ENCODE measurements around the gene ALDOA. TPM values are rescaled to one million over a fixed set of nuclear protein-coding genes. Genes with fewer than 3 reads are reported as not detected.
A peak's percentile ranks its signal among the peaks of the same experiment; 100 is the strongest.
"Not testable (repeated sequence)": the region's sequence is repeated elsewhere in the genome, so short reads cannot be mapped to it uniquely, and the experiment has no call there.

Gene ALDOA
- total RNA-seq, 3 donors from 2014 or later, result 479 to 672 (median 540) TPM

DNA sequence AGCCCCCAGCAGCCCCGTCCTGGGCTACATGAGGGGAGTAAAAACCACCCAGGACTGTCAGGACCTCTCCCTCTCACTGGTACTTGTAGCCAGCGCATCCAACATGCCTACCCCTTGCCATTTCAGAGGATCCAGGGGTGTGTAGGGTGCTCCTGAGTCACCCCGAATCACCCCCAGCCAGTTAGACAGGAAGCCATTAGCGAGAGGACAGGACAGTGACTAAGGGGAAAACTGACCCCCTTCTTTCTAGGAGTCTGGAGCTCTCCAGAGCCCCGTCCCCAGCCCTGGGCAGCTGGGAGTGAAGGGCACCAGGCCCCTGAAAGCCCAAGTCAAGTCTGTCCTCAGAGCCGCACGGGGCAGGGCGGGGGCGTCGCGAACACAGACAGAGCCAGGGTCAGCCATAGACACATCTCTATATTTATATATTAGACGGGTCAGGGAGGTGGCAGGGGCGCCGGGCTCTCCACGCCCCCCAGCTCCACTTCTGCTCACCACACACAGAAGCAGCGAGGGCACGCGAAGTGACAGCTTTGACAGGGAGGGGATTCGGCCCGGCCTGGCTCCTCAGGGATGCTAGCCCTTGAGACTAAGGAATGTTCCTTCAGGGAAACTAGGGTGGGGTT, 48.3 kb downstream of the ALDOA start:
- Histone ChIP-seq H3K27me3 (no peaks in the 10 kb centered on the region), H3K36me3 (no peaks in the 10 kb centered on the region), H3K9me3 (no peaks in the 10 kb centered on the region), H3K27ac (peak overlapping the region; percentile 41 to 43), H3K4me1 (no peaks in the 10 kb centered on the region), H3K4me3 (no peak overlapping the region)
- DNase-seq (ENCODE audit: low spot score in 2 of 2), result no peak
- no peak for TF ChIP-seq POLR2AphosphoS5 (IDR thresholded peaks at IDR 0.05)
- TF ChIP-seq, protein P1, sequence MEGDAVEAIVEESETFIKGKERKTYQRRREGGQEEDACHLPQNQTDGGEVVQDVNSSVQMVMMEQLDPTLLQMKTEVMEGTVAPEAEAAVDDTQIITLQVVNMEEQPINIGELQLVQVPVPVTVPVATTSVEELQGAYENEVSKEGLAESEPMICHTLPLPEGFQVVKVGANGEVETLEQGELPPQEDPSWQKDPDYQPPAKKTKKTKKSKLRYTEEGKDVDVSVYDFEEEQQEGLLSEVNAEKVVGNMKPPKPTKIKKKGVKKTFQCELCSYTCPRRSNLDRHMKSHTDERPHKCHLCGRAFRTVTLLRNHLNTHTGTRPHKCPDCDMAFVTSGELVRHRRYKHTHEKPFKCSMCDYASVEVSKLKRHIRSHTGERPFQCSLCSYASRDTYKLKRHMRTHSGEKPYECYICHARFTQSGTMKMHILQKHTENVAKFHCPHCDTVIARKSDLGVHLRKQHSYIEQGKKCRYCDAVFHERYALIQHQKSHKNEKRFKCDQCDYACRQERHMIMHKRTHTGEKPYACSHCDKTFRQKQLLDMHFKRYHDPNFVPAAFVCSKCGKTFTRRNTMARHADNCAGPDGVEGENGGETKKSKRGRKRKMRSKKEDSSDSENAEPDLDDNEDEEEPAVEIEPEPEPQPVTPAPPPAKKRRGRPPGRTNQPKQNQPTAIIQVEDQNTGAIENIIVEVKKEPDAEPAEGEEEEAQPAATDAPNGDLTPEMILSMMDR (IDR thresholded peaks at IDR 0.05), result no peak
- TF ChIP-seq POLR2A (IDR thresholded peaks at IDR 0.05), result no peak
- intact Hi-C loops (cut with DNase I; ENCODE audit: low total_unique reads), result no loop called here

DNA sequence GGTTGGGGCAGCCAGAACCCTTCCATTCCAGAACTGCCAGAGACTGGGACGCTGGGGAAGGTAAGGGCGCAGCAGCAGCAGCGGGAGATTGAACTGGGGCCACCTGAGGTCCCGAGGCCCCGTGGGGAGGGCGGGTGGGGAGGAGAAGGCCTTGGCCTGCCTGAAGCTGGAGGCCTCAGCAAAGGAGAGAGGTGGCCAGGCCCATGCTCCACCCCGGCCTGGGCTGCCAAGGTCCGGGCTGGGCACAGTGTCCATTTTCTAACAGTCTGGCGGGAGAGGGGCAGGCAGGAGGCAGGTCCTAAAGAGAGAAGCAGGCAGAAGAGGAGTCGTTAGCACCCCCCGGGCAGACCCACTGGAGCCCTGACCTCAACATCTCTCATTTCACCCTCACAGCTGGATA, 48.9 kb downstream of the ALDOA start:
- intact Hi-C loops (cut with DNase I; ENCODE audit: low total_unique reads), result no loop called here
- TF ChIP-seq POLR2A (IDR thresholded peaks at IDR 0.05), result no peak
- TF ChIP-seq, protein P1 (IDR thresholded peaks at IDR 0.05), result no peak
- TF ChIP-seq POLR2AphosphoS5 (IDR thresholded peaks at IDR 0.05), result no peak
- Histone ChIP-seq H3K4me1 (no peaks in the 10 kb centered on the region), H3K27ac (no peak overlapping the region), H3K36me3 (no peaks in the 10 kb centered on the region), H3K4me3 (no peak overlapping the region), H3K27me3 (no peaks in the 10 kb centered on the region), H3K9me3 (no peaks in the 10 kb centered on the region)
- DNase-seq (ENCODE audit: low spot score in 2 of 2), result no peak

DNA sequence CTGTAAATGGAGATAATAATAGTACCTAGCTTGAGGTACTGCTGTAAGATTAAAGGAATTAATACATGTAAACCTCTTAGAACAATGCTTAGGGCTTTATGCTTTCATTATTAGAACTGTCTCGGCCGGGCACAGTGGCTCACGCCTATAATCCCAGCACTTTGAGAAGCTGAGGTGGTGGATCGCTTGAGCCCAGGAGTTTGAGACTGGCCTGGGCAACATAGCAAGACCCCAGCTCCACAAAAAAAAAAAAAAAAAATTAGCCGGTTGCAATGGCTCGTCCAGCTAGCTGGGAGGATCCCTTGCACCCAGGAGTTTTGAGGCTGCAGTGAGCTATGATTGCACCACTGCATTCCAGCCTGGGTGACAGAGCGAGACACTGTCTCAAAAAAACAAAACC, 49.3 kb downstream of the ALDOA start:
- H3K4me3 ChIP-seq; intact Hi-C loops (cut with DNase I; ENCODE audit: low total_unique reads); H3K27me3 ChIP-seq; H3K9me3 ChIP-seq; H3K27ac ChIP-seq; H3K4me1 ChIP-seq; H3K36me3 ChIP-seq; DNase-seq (ENCODE audit: low spot score in 2 of 2): not testable (repeated sequence)

DNA sequence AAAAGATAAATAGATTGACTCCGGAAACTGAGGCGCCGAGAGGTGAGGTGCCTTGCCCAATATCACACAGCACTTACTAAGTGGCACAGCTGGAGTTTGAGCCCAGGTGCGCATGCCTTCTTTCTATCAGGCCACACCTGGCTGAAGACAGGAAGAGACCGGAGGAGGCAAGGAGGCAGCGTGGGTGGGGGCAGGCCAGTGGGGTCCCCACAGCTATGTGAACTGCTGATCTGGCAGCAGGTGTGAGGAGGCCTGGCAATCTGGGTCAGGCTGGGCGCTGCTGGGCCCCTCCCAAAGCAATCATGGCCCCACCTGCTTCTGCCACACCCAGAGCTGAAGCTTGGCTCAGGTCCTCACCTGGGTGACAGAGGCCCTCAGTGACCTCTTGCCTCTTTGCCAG, 49.7 kb downstream of the ALDOA start:
- H3K27ac ChIP-seq, result no peak overlapping the region
- no peaks in the 10 kb centered on the region for H3K27me3 ChIP-seq
- H3K36me3 ChIP-seq, result no peaks in the 10 kb centered on the region
- TF ChIP-seq, protein P1 (IDR thresholded peaks at IDR 0.05), result no peak
- TF ChIP-seq POLR2AphosphoS5 (IDR thresholded peaks at IDR 0.05) (no peak), POLR2A (IDR thresholded peaks at IDR 0.05) (no peak)
- no peak for DNase-seq (ENCODE audit: low spot score in 2 of 2)
- H3K4me3 ChIP-seq, result no peak overlapping the region
- intact Hi-C loops (cut with DNase I; ENCODE audit: low total_unique reads), result no loop called here
- no peaks in the 10 kb centered on the region for H3K9me3 ChIP-seq
- no peaks in the 10 kb centered on the region for H3K4me1 ChIP-seq

DNA sequence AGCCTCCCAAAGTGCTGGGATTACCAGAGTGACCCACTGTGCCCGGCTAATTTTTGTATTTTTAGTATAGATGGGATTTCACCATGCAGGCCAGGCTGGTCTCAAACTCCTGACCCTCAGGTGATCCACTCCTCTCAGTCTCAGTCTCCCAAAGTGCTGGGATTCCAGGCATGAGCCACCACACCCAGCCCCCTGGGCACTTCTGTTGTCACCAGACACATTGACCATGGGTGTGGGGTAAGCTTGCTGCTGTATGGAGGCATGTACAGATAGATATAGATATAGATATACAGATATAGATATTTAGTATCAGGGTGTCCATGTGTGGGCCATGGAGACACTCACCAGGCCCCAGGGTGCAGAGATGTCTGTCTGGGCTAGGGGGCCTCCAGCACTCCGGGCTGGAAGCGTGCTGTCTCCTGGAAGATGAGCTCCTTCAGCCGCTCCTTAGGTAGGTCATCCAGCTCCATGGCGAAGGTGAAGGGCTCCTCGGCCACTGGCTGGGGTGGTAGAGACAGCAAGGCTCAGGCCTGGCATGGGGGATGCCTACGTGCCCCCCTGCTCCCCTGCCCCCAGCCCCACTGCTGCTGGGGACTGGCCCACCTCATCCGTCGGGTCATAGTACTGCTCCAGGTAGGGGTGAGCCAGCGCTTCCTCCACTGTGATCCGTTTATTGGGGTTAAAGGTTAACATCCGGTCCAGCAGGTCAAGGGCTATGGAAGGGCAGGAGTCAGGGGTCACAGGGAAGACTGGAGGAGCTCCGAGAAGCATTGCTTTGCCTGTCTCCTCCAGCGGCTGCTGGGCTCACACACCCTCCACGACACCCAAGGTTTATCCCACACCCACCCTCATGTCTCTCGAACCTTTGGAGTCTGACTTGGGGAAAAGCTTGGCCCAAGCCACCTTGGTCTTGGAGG, 51.0 kb downstream of the ALDOA start:
- Histone ChIP-seq H3K27ac (no peak overlapping the region), H3K4me3 (no peak overlapping the region), H3K36me3 (no peaks in the 10 kb centered on the region), H3K4me1 (no peaks in the 10 kb centered on the region), H3K9me3 (no peaks in the 10 kb centered on the region), H3K27me3 (no peaks in the 10 kb centered on the region)
- no peak for DNase-seq (ENCODE audit: low spot score in 2 of 2)
- intact Hi-C loops (cut with DNase I; ENCODE audit: low total_unique reads), result no loop called here
- TF ChIP-seq POLR2AphosphoS5 (IDR thresholded peaks at IDR 0.05), result no peak
- TF ChIP-seq, protein P1 (IDR thresholded peaks at IDR 0.05), result no peak
- TF ChIP-seq POLR2A (IDR thresholded peaks at IDR 0.05), result no peak
